Keratinocyte (primary cell): Measurements from ENCODE around the gene B3GNT4. TPM values are rescaled to one million over a fixed set of nuclear protein-coding genes. Genes with fewer than 3 reads are reported as not detected.

ENCODE experiments used
- DNase-seq: peaks from one replicate; pipeline ENCODE4 v3.0.0-alpha.2; 2011; ENCODE audit warnings: low read depth, missing footprints, low spot score
- FAIRE-seq: peaks from 2 replicates; lab custom pipeline; 2011; peaks lifted over from hg19 to GRCh38; lab: Jason Lieb, UNC
- H2AFZ ChIP-seq: 2 replicates; pipeline ENCODE4 v1.6.0; 2012; ENCODE audit warnings: low read length, control low read depth, inconsistent platforms; ENCODE audit not compliant: control insufficient read depth
- H3K27ac ChIP-seq: 2 replicates; pipeline ENCODE4 v1.5.1; 2011; ENCODE audit warnings: low read length; ENCODE audit not compliant: control insufficient read depth, insufficient read depth
- H3K27me3 ChIP-seq: 3 replicates; pipeline ENCODE4 v1.6.0; 2011; ENCODE audit warnings: low read length; ENCODE audit not compliant: control insufficient read depth, insufficient read depth; ENCODE audit errors: extremely low read depth
- H3K36me3 ChIP-seq, 2 experiments: 2 replicates in 1 of 2; 3 replicates in 1 of 2; pipeline ENCODE4 v1.5.1; 2011; ENCODE audit warnings: low read length in 2 of 2, mild to moderate bottlenecking in 1 of 2; ENCODE audit not compliant: control insufficient read depth in 2 of 2, insufficient read depth in 2 of 2; ENCODE audit errors: extremely low read depth in 1 of 2
- H3K4me1 ChIP-seq: 3 replicates; pipeline ENCODE4 v1.5.1; 2011; ENCODE audit warnings: low read length; ENCODE audit not compliant: control insufficient read depth, insufficient read depth; ENCODE audit errors: extremely low read depth
- H3K4me2 ChIP-seq: 3 replicates; pipeline ENCODE4 v1.6.0; 2011; ENCODE audit warnings: low read depth, low read length; ENCODE audit not compliant: control insufficient read depth, insufficient read depth; ENCODE audit errors: extremely low read depth
- H3K4me3 ChIP-seq, 3 experiments: fragments of 200-600 bp in 1 of 3; sonication (generic) in 1 of 3; 2 replicates in 2 of 3; 3 replicates in 1 of 3; pipeline ENCODE4 v1.5.1; 2011 to 2016; ENCODE audit warnings: low read length in 3 of 3, mild to moderate bottlenecking in 3 of 3, control low read depth in 2 of 3, inconsistent platforms in 1 of 3, low read depth in 1 of 3, mixed read lengths in 1 of 3, mixed run types in 1 of 3, moderate library complexity in 1 of 3; ENCODE audit not compliant: control insufficient read depth in 2 of 3, insufficient read depth in 2 of 3; ENCODE audit errors: extremely low read depth in 1 of 3
- H3K79me2 ChIP-seq: 2 replicates; pipeline ENCODE4 v1.6.0; 2012; ENCODE audit warnings: low read length; ENCODE audit not compliant: control insufficient read depth, insufficient read depth
- H3K9ac ChIP-seq: 3 replicates; pipeline ENCODE4 v1.6.0; 2011; ENCODE audit warnings: low read length; ENCODE audit not compliant: control insufficient read depth, insufficient read depth; ENCODE audit errors: extremely low read depth
- H3K9me1 ChIP-seq: 3 replicates; pipeline ENCODE4 v1.6.0; 2011; ENCODE audit warnings: low read length; ENCODE audit not compliant: control insufficient read depth, insufficient read depth; ENCODE audit errors: extremely low read depth
- H3K9me3 ChIP-seq: 2 replicates; pipeline ENCODE4 v1.5.1; 2012; ENCODE audit warnings: low read depth, low read length; ENCODE audit not compliant: control insufficient read depth
- H4K20me1 ChIP-seq: 3 replicates; pipeline ENCODE4 v1.6.0; 2011; ENCODE audit warnings: low read length; ENCODE audit not compliant: control insufficient read depth, insufficient read depth; ENCODE audit errors: extremely low read depth
- EZH2 ChIP-seq: IDR thresholded peaks from one replicate; pipeline ENCODE4 v1.6.1; 2012; ENCODE audit warnings: inconsistent platforms, mild to moderate bottlenecking, low read length, moderate library complexity
- dilution Hi-C: fragments of 300-500 bp; cut with MboI; formaldehyde crosslinking; loops from one replicate; pipeline ENCODE4 v1.7.0; 2020; ENCODE audit warnings: low sequenced_read_pairs; ENCODE audit not compliant: extremely low pct_ligation_motif_present
- polyA plus RNA-seq, 5 experiments: library from polyadenylated mRNA; depleted of rRNA in 3 of 5; stranded (reverse) in 3 of 5; stranded (forward) in 1 of 5; unstranded in 1 of 5; fragments of >200 nt; gene quantifications; 1 replicate in 1 of 5; 2 replicates in 3 of 5; 3 replicates in 1 of 5; pipeline versions ENCODE4 v1.2.1 to v1.2.3, GENCODE V29; 2011 to 2012; ENCODE audit warnings: missing spikeins in 2 of 5, low read depth in 1 of 5, low replicate concordance in 1 of 5
- TF ChIP-seq, protein P1 (sequence below), 3 experiments: IDR thresholded peaks in 1 of 3; conservative IDR thresholded peaks in 1 of 3; optimal IDR thresholded peaks in 1 of 3; 2 replicates in 2 of 3; 3 replicates in 1 of 3; pipeline versions ENCODE3 to v1.5.1; 2011; ENCODE audit warnings: low read length in 3 of 3, mild to moderate bottlenecking in 3 of 3, moderate library complexity in 2 of 3, control low read depth in 1 of 3, inconsistent platforms in 1 of 3; ENCODE audit not compliant: insufficient read depth in 2 of 3; ENCODE audit errors: extremely low read depth in 1 of 3

B3GNT4 gene
- polyA plus RNA-seq, 1 donor (not counting 4 experiments of a cell fraction or from before 2014, with no cell fraction given) = 1.7 TPM

DNA sequence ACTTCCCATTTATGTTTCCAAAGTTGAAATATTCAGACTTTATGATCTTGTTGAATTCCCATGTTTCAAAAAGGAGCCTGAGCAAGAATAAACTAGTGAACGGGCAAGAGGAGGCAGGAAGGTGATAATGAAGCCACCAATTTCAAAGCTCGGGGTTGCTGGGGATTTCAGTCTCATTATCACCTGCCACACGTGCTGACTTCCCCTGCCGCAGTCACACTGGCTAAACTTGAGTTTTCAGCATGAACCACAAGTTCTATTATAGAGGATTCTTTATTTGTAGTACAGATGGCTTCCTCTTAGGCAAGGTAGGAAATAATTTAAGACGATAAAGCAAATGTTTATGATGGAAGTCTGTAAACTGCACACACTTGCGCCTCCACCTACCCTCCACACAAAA lies 40.5 kb downstream of the B3GNT4 start:
- H3K9me1 ChIP-seq = no peaks in the 10 kb centered on the region
- H3K9me3 ChIP-seq = no peaks in the 10 kb centered on the region
- FAIRE-seq (no peak), DNase-seq (no peak)
- no peaks in the 10 kb centered on the region for H3K4me1 ChIP-seq
- H3K4me3 ChIP-seq = no peak overlapping the region
- H3K9ac ChIP-seq = no peak overlapping the region
- no peak overlapping the region for H3K4me2 ChIP-seq
- no peaks in the 10 kb centered on the region for H3K36me3 ChIP-seq
- H3K27ac ChIP-seq = no peak overlapping the region
- dilution Hi-C loops = no loop called here
- no peak overlapping the region for H2AFZ ChIP-seq
- H3K27me3 ChIP-seq = no peaks in the 10 kb centered on the region
- no peaks in the 10 kb centered on the region for H4K20me1 ChIP-seq
- TF ChIP-seq EZH2 = no peak
- TF ChIP-seq, protein P1, sequence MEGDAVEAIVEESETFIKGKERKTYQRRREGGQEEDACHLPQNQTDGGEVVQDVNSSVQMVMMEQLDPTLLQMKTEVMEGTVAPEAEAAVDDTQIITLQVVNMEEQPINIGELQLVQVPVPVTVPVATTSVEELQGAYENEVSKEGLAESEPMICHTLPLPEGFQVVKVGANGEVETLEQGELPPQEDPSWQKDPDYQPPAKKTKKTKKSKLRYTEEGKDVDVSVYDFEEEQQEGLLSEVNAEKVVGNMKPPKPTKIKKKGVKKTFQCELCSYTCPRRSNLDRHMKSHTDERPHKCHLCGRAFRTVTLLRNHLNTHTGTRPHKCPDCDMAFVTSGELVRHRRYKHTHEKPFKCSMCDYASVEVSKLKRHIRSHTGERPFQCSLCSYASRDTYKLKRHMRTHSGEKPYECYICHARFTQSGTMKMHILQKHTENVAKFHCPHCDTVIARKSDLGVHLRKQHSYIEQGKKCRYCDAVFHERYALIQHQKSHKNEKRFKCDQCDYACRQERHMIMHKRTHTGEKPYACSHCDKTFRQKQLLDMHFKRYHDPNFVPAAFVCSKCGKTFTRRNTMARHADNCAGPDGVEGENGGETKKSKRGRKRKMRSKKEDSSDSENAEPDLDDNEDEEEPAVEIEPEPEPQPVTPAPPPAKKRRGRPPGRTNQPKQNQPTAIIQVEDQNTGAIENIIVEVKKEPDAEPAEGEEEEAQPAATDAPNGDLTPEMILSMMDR (optimal IDR thresholded peaks at IDR 0.05 in 1 of 3, IDR thresholded peaks at IDR 0.05 in 1 of 3, conservative IDR thresholded peaks at IDR 0.05 in 1 of 3; ENCODE audit: extremely low read depth in 1 of 3, insufficient read depth in 2 of 3, low read length in 3 of 3) = no peak
- H3K79me2 ChIP-seq = no peaks in the 10 kb centered on the region

DNA sequence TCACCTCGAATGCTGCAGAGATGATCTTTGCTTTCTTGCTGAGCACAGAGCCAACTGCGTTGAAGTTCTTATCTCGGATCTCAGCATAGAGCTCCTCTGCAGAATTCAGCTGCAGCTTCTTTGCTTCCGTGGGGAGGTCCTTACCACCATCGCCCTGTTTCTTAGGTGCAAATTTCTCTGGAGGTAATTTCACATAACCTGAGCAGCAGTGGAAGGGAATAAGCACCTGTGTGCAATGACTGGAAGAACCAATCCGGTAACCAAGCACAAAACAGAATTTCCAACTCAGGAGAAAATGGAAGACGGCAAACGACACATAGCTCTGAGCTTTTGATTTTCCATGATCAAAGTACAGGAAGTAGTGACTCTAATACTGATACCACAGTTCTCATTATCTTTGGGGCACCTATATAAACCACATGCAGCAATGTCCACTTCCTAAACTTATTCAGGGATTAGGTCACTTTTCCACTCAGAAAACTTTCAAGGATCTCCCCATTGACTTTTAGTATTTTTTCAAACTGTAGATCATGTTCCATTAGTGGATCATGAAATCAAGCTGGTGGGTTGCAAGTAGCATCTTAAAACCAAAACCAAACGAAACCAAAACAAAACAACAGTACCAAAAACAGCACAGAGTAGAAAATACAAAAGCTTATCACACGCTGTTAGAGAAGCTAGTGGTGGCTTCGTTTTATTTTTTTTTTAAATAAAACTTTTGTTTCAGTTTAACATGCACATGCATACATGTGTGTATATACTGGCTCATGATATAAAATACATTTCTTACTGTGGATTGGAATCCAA lies 41.3 kb downstream of the B3GNT4 start:
- TF ChIP-seq, protein P1 (optimal IDR thresholded peaks at IDR 0.05 in 1 of 3, IDR thresholded peaks at IDR 0.05 in 1 of 3, conservative IDR thresholded peaks at IDR 0.05 in 1 of 3; ENCODE audit: extremely low read depth in 1 of 3, insufficient read depth in 2 of 3, low read length in 3 of 3) = no peak
- H4K20me1 ChIP-seq = no peaks in the 10 kb centered on the region
- no peak overlapping the region for H3K27ac ChIP-seq
- H3K9me1 ChIP-seq = no peaks in the 10 kb centered on the region
- DNase-seq (no peak), FAIRE-seq (no peak)
- no peaks in the 10 kb centered on the region for H3K36me3 ChIP-seq
- no peak overlapping the region for H3K4me2 ChIP-seq
- H3K27me3 ChIP-seq = no peaks in the 10 kb centered on the region
- H3K9me3 ChIP-seq = no peaks in the 10 kb centered on the region
- H2AFZ ChIP-seq = no peak overlapping the region
- dilution Hi-C loops = no loop called here
- no peaks in the 10 kb centered on the region for H3K79me2 ChIP-seq
- H3K4me1 ChIP-seq = no peaks in the 10 kb centered on the region
- no peak overlapping the region for H3K9ac ChIP-seq
- no peak overlapping the region for H3K4me3 ChIP-seq
